ENCODE results near the gene CARD8.
"Not testable (repeated sequence)": the region's sequence is repeated elsewhere in the genome, so short reads cannot be mapped to it uniquely, and the experiment has no call there.

The CARD8 gene

DNA sequence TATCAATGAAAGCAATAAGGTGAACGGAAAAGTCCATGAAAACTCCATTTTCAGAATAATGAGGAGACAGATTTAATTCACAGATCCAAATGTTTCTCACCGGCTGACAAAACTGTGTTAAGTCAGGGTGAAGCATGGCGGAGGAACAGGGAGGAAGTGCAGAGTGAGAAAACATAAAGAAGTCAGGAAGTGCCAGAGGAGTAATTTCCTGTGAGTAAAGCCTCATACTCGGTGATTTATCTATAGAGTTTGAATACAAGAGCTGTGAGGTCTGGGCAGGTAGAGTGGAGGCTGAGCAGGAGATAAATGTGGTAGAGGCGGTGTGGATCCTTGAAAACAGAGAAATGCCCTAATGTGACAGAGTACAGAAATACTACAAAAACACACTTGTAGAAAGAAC is 11.4 kb downstream of the CARD8 start:
- Histone ChIP-seq H2BK5ac (ENCODE audit: low read depth, low read length, poor library complexity) (no peak overlapping the region), H3K4me1 (ENCODE audit: control insufficient read depth in 1 of 2, insufficient read depth in 2 of 2, low read length in 2 of 2) (peaks cover 0 to 5% of the 10 kb centered on the region in 2 experiments), H3K9me3 (ENCODE audit: insufficient read depth, low read depth, low read length) (no peaks in the 10 kb centered on the region), H4K91ac (ENCODE audit: low read depth, low read length) (no peak overlapping the region), H3K36me3 (ENCODE audit: control insufficient read depth in 1 of 2, insufficient read depth in 2 of 2, low read length in 2 of 2) (peaks cover 4 to 11% of the 10 kb centered on the region in 2 experiments), H3K4me3 (ENCODE audit: low read depth, low read length) (no peak overlapping the region), H3K79me1 (ENCODE audit: low read length) (no peaks in the 10 kb centered on the region), H3K79me2 (ENCODE audit: control insufficient read depth, insufficient read depth, low read length, poor library complexity) (no peaks in the 10 kb centered on the region), H2AFZ (ENCODE audit: insufficient read depth, low read length, poor library complexity) (no peak overlapping the region), H3K9ac (ENCODE audit: low read length) (no peak overlapping the region), H3K18ac (ENCODE audit: low read length) (no peak overlapping the region), H4K8ac (ENCODE audit: low read depth, low read length) (peak overlapping the region; percentile 10), H2BK120ac (ENCODE audit: insufficient read depth, low read length, poor library complexity) (no peak overlapping the region), H2AK5ac (ENCODE audit: low read length) (no peak overlapping the region), H2BK12ac (ENCODE audit: low read length) (no peak overlapping the region), H4K12ac (ENCODE audit: low read depth, low read length) (no peak overlapping the region), H3K4me2 (ENCODE audit: low read length) (no peak overlapping the region), H3K14ac (ENCODE audit: low read length) (no peak overlapping the region), H3K23ac (ENCODE audit: low read length) (no peak overlapping the region), H3K4ac (ENCODE audit: low read depth, low read length) (no peak overlapping the region), H3K27me3 (ENCODE audit: insufficient read depth, low read length) (no peaks in the 10 kb centered on the region), H3K27ac (ENCODE audit: low read depth, low read length) (no peak overlapping the region)
- WGBS (ENCODE audit: extremely low coverage, insufficient coverage, insufficient read length) = no CpG with 5 or more reads among the region's 5 CpGs
- DNase-seq = no peak

- H3K27me3 ChIP-seq (ENCODE audit: insufficient read depth, low read length); H3K4ac ChIP-seq (ENCODE audit: low read depth, low read length); H3K79me2 ChIP-seq (ENCODE audit: control insufficient read depth, insufficient read depth, low read length, poor library complexity); H3K36me3 ChIP-seq (ENCODE audit: control insufficient read depth in 1 of 2, insufficient read depth in 2 of 2, low read length in 2 of 2); H2AK5ac ChIP-seq (ENCODE audit: low read length); H3K4me2 ChIP-seq (ENCODE audit: low read length); H4K12ac ChIP-seq (ENCODE audit: low read depth, low read length); H4K8ac ChIP-seq (ENCODE audit: low read depth, low read length); H2BK120ac ChIP-seq (ENCODE audit: insufficient read depth, low read length, poor library complexity); H4K91ac ChIP-seq (ENCODE audit: low read depth, low read length); H3K9ac ChIP-seq (ENCODE audit: low read length); H3K23ac ChIP-seq (ENCODE audit: low read length); H2BK5ac ChIP-seq (ENCODE audit: low read depth, low read length, poor library complexity); H3K14ac ChIP-seq (ENCODE audit: low read length); H3K4me3 ChIP-seq (ENCODE audit: low read depth, low read length); DNase-seq; H2AFZ ChIP-seq (ENCODE audit: insufficient read depth, low read length, poor library complexity); H3K27ac ChIP-seq (ENCODE audit: low read depth, low read length); H3K79me1 ChIP-seq (ENCODE audit: low read length); H3K18ac ChIP-seq (ENCODE audit: low read length); H2BK12ac ChIP-seq (ENCODE audit: low read length); H3K9me3 ChIP-seq (ENCODE audit: insufficient read depth, low read depth, low read length): not testable (repeated sequence)
- H3K4me1 ChIP-seq (ENCODE audit: control insufficient read depth in 1 of 2, insufficient read depth in 2 of 2, low read length in 2 of 2) = peaks cover 0 to 10% of the 10 kb centered on the region in 2 experiments
- no CpG with 5 or more reads among the region's 6 CpGs for WGBS (ENCODE audit: extremely low coverage, insufficient coverage, insufficient read length)
Observed at GRCh38 chr19:48241771-48242170, 13.9 kb downstream of the CARD8 start.

DNA sequence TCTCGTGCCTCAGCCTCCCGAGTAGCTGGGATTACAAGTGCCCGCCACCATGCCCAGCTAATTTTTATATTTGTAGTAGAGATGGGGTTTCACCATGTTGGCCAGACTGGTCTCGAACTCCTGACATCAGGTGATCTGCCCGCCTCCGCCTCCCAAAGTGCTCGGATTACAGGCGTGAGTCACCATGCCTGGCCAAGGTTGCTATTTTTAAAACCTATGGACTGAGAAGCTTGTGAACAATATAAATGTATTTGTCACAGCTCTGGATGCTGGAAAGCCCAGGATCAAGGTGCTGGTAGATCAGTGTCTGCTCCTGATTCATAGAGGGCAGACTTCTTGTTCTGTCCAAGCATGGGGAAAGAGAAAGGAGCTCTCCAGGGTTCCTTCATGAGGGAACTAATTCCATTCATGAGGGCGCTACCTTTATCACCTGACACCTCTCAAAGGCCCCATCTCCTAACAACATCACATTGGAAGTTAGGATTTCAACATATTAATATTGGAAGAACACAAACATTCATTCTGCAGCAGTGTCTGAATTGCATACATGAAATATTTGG is 16.1 kb downstream of the CARD8 start:
- Histone ChIP-seq H3K4ac (ENCODE audit: low read depth, low read length) (no peak overlapping the region), H3K4me1 (ENCODE audit: control insufficient read depth in 1 of 2, insufficient read depth in 2 of 2, low read length in 2 of 2) (peaks cover 0 to 10% of the 10 kb centered on the region in 2 experiments), H2BK5ac (ENCODE audit: low read depth, low read length, poor library complexity) (no peak overlapping the region), H3K27me3 (ENCODE audit: insufficient read depth, low read length) (no peaks in the 10 kb centered on the region), H3K18ac (ENCODE audit: low read length) (no peak overlapping the region), H2BK120ac (ENCODE audit: insufficient read depth, low read length, poor library complexity) (no peak overlapping the region), H3K79me1 (ENCODE audit: low read length) (no peaks in the 10 kb centered on the region), H3K27ac (ENCODE audit: low read depth, low read length) (no peak overlapping the region), H3K36me3 (ENCODE audit: control insufficient read depth in 1 of 2, insufficient read depth in 2 of 2, low read length in 2 of 2) (peaks cover 4 to 5% of the 10 kb centered on the region in 2 experiments), H3K9me3 (ENCODE audit: insufficient read depth, low read depth, low read length) (no peaks in the 10 kb centered on the region), H3K79me2 (ENCODE audit: control insufficient read depth, insufficient read depth, low read length, poor library complexity) (no peaks in the 10 kb centered on the region), H4K91ac (ENCODE audit: low read depth, low read length) (no peak overlapping the region), H3K14ac (ENCODE audit: low read length) (no peak overlapping the region), H3K4me2 (ENCODE audit: low read length) (no peak overlapping the region), H3K9ac (ENCODE audit: low read length) (no peak overlapping the region), H3K23ac (ENCODE audit: low read length) (no peak overlapping the region), H2BK12ac (ENCODE audit: low read length) (no peak overlapping the region), H2AK5ac (ENCODE audit: low read length) (no peak overlapping the region), H4K8ac (ENCODE audit: low read depth, low read length) (no peak overlapping the region), H2AFZ (ENCODE audit: insufficient read depth, low read length, poor library complexity) (no peak overlapping the region), H3K4me3 (ENCODE audit: low read depth, low read length) (no peak overlapping the region), H4K12ac (ENCODE audit: low read depth, low read length) (no peak overlapping the region)
- no peak for DNase-seq
- no CpG with 5 or more reads among the region's 9 CpGs for WGBS (ENCODE audit: extremely low coverage, insufficient coverage, insufficient read length)

DNA sequence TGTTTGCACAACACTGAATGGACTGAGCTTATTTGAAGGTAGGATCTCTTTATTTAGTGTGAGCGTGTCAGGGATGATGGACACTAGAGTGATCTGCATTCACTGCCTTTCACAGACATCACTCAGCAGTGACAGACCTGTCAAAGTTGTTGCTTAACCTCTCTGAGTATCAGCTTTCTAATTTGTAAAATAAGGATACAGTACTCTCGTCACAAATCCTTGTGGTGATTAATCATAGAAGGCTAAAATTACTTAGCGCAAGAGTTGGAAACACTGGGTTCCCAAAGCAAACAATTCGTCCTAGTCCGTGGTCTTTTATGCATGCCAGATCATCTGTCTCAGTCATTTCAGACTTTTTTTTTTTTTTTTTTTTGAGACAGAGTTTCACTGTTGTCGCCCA is 16.6 kb downstream of the CARD8 start:
- Histone ChIP-seq H3K4me2 (ENCODE audit: low read length) (no peak overlapping the region), H3K18ac (ENCODE audit: low read length) (no peak overlapping the region), H2BK120ac (ENCODE audit: insufficient read depth, low read length, poor library complexity) (no peak overlapping the region), H4K8ac (ENCODE audit: low read depth, low read length) (no peak overlapping the region), H4K12ac (ENCODE audit: low read depth, low read length) (no peak overlapping the region), H3K36me3 (ENCODE audit: control insufficient read depth in 1 of 2, insufficient read depth in 2 of 2, low read length in 2 of 2) (peaks cover 4 to 5% of the 10 kb centered on the region in 2 experiments), H2AFZ (ENCODE audit: insufficient read depth, low read length, poor library complexity) (no peak overlapping the region), H3K79me1 (ENCODE audit: low read length) (no peaks in the 10 kb centered on the region), H4K91ac (ENCODE audit: low read depth, low read length) (no peak overlapping the region), H3K27me3 (ENCODE audit: insufficient read depth, low read length) (no peaks in the 10 kb centered on the region), H3K9ac (ENCODE audit: low read length) (no peak overlapping the region), H3K4me3 (ENCODE audit: low read depth, low read length) (no peak overlapping the region), H3K14ac (ENCODE audit: low read length) (no peak overlapping the region), H3K79me2 (ENCODE audit: control insufficient read depth, insufficient read depth, low read length, poor library complexity) (no peaks in the 10 kb centered on the region), H3K9me3 (ENCODE audit: insufficient read depth, low read depth, low read length) (no peaks in the 10 kb centered on the region), H2BK5ac (ENCODE audit: low read depth, low read length, poor library complexity) (no peak overlapping the region), H3K4me1 (ENCODE audit: control insufficient read depth in 1 of 2, insufficient read depth in 2 of 2, low read length in 2 of 2) (peaks cover 0 to 10% of the 10 kb centered on the region in 2 experiments), H3K23ac (ENCODE audit: low read length) (no peak overlapping the region), H3K4ac (ENCODE audit: low read depth, low read length) (no peak overlapping the region), H3K27ac (ENCODE audit: low read depth, low read length) (no peak overlapping the region), H2BK12ac (ENCODE audit: low read length) (no peak overlapping the region), H2AK5ac (ENCODE audit: low read length) (no peak overlapping the region)
- DNase-seq = no peak
- no CpG with 5 or more reads among the region's 6 CpGs for WGBS (ENCODE audit: extremely low coverage, insufficient coverage, insufficient read length)
